Measurements from ENCODE around the gene RAD51B. TPM values are rescaled to one million over a fixed set of nuclear protein-coding genes. Genes with fewer than 3 reads are reported as not detected.

Gene RAD51B
- total RNA-seq, 1 experiment from 2014 or later = 29.9 TPM

- Histone ChIP-seq H3K9me2 (ENCODE audit: insufficient read depth) (peaks cover 4% of the 10 kb centered on the region; the same call in 1 of the 2 replicates), H3K4me1 (replicated peaks; ENCODE audit: insufficient read depth) (peaks cover 6% of the 10 kb centered on the region), H3K36me3 (ENCODE audit: low read depth) (no peaks in the 10 kb centered on the region), H3K27ac (no peak overlapping the region), H2AFZ (no peak overlapping the region), H3K27me3 (ENCODE audit: insufficient read depth, low read depth) (no peaks in the 10 kb centered on the region), H3K9me3 (ENCODE audit: insufficient read depth, low read depth) (no peaks in the 10 kb centered on the region), H3K4me2 (no peak overlapping the region), H3K79me2 (ENCODE audit: low read depth) (no peaks in the 10 kb centered on the region), H3K4me3 (no peak overlapping the region), H4K20me1 (ENCODE audit: insufficient read depth) (no peaks in the 10 kb centered on the region), H3F3A (ENCODE audit: insufficient read depth, low read depth) (no peaks in the 10 kb centered on the region)
- TF ChIP-seq CTCF (conservative IDR thresholded peaks at IDR 0.05) = no peak
- no peak for TF ChIP-seq EZH2 (IDR thresholded peaks at IDR 0.05; ENCODE audit: low read depth)
- ChIA-PET POLR2A (ENCODE audit: unreplicated experiment) (interaction anchor here (0.6 kb wide), 1 partner anchor 134 kb away, joined by 5 read pairs; no protein-coding TSS in a partner anchor), CTCF (no interaction called here)
- intact Hi-C loops (cut with micrococcal nuclease; ENCODE audit: unreplicated experiment) = no loop called here
- no peak for DNase-seq
- BruUV-seq (replicated peaks) = no TSS peak
Measured at GRCh38 chr14:68733086-68733914, 913.7 kb downstream of the RAD51B start.

GRCh38 chr14:68734231-68734732 lies 914.7 kb downstream of the RAD51B start:
- no peak overlapping the region for H2AFZ ChIP-seq
- no peaks in the 10 kb centered on the region for H3K27me3 ChIP-seq (ENCODE audit: insufficient read depth, low read depth)
- H3K4me3 ChIP-seq = no peak overlapping the region
- no peaks in the 10 kb centered on the region for H3K9me3 ChIP-seq (ENCODE audit: insufficient read depth, low read depth)
- peaks cover 6% of the 10 kb centered on the region for H3K4me1 ChIP-seq (replicated peaks; ENCODE audit: insufficient read depth)
- H3K9me2 ChIP-seq (ENCODE audit: insufficient read depth) = peaks cover 4% of the 10 kb centered on the region; the same call in 1 of the 2 replicates
- no peak overlapping the region for H3K27ac ChIP-seq
- intact Hi-C loops (cut with micrococcal nuclease; ENCODE audit: unreplicated experiment) = no loop called here
- no peak overlapping the region for H3K4me2 ChIP-seq
- no peaks in the 10 kb centered on the region for H3F3A ChIP-seq (ENCODE audit: insufficient read depth, low read depth)
- H3K79me2 ChIP-seq (ENCODE audit: low read depth) = no peaks in the 10 kb centered on the region
- no peaks in the 10 kb centered on the region for H4K20me1 ChIP-seq (ENCODE audit: insufficient read depth)
- ChIA-PET CTCF (no interaction called here), POLR2A (ENCODE audit: unreplicated experiment) (no interaction called here)
- no TSS peak for BruUV-seq (replicated peaks)
- DNase-seq = no peak
- TF ChIP-seq CTCF (conservative IDR thresholded peaks at IDR 0.05) = no peak
- TF ChIP-seq EZH2 (IDR thresholded peaks at IDR 0.05; ENCODE audit: low read depth) = no peak
- no peaks in the 10 kb centered on the region for H3K36me3 ChIP-seq (ENCODE audit: low read depth)

- H3K9me2 ChIP-seq (ENCODE audit: insufficient read depth) = no peaks in the 10 kb centered on the region
- peaks cover 6% of the 10 kb centered on the region for H3K4me1 ChIP-seq (replicated peaks; ENCODE audit: insufficient read depth)
- no peak for TF ChIP-seq EZH2 (IDR thresholded peaks at IDR 0.05; ENCODE audit: low read depth)
- TF ChIP-seq CTCF (conservative IDR thresholded peaks at IDR 0.05) = no peak
- no peaks in the 10 kb centered on the region for H4K20me1 ChIP-seq (ENCODE audit: insufficient read depth)
- POLR2A ChIA-PET (ENCODE audit: unreplicated experiment) = no interaction called here
- H3K36me3 ChIP-seq (ENCODE audit: low read depth) = no peaks in the 10 kb centered on the region
- CTCF ChIA-PET = no interaction called here
- no peak overlapping the region for H3K4me3 ChIP-seq
- H3K9me3 ChIP-seq (ENCODE audit: insufficient read depth, low read depth) = no peaks in the 10 kb centered on the region; the same call in 1 of the 2 replicates
- H2AFZ ChIP-seq = no peak overlapping the region
- no peak overlapping the region for H3K4me2 ChIP-seq
- no peaks in the 10 kb centered on the region for H3K27me3 ChIP-seq (ENCODE audit: insufficient read depth, low read depth)
- H3F3A ChIP-seq (ENCODE audit: insufficient read depth, low read depth) = no peaks in the 10 kb centered on the region
- intact Hi-C loops (cut with micrococcal nuclease; ENCODE audit: unreplicated experiment) = no loop called here
- no TSS peak for BruUV-seq (replicated peaks)
- no peak for DNase-seq
- no peaks in the 10 kb centered on the region for H3K79me2 ChIP-seq (ENCODE audit: low read depth)
- H3K27ac ChIP-seq = no peak overlapping the region
Measured at GRCh38 chr14:68735856-68736255, 916.3 kb downstream of the RAD51B start.
